HepG2 (cell line): ENCODE results near the gene RRAS. TPM values are rescaled to one million over a fixed set of nuclear protein-coding genes. Genes with fewer than 3 reads are reported as not detected.

ENCODE experiments used
- CREB1 ChIP-seq, 2 experiments: fragments of 450-650 bp in 1 of 2; IDR thresholded peaks; 2 replicates each; pipeline ENCODE4 v1.6.1; 2016 to 2017; ENCODE audit warnings: control low read depth in 1 of 2, mild to moderate bottlenecking in 1 of 2, missing compliant biosample characterization in 1 of 2, missing genetic modification characterization in 1 of 2
- CREM ChIP-seq, 2 experiments: sonication (generic) in 1 of 2; formaldehyde crosslinking in 1 of 2; IDR thresholded peaks; 2 replicates each; pipeline versions ENCODE4 v1.4.0 to v1.6.1; 2016 to 2020; ENCODE audit warnings: antibody characterized with exemption in 1 of 2, mild to moderate bottlenecking in 1 of 2, missing genetic modification reagents in 1 of 2
- GLMP ChIP-seq: sonication (generic); formaldehyde crosslinking; IDR thresholded peaks from 2 replicates; pipeline ENCODE4 v1.9.0; 2021; ENCODE audit warnings: missing genetic modification reagents, mild to moderate bottlenecking, borderline replicate concordance
- HCFC1 ChIP-seq: fragments of 150-350 bp; IDR thresholded peaks from 2 replicates; pipeline ENCODE4 v1.6.1; 2014; ENCODE audit warnings: low read depth, low read length
- HDAC2 ChIP-seq: sonication (generic); formaldehyde crosslinking; IDR thresholded peaks from 2 replicates; pipeline ENCODE4 v1.4.0; 2020; ENCODE audit warnings: missing genetic modification reagents
- MIER2 ChIP-seq: IDR thresholded peaks from 2 replicates; pipeline ENCODE4 v1.6.1; 2016; ENCODE audit warnings: missing biosample characterization, missing genetic modification reagents
- MXD3 ChIP-seq: IDR thresholded peaks from 2 replicates; pipeline ENCODE4 v1.6.1; 2016; ENCODE audit warnings: mild to moderate bottlenecking, missing biosample characterization, missing genetic modification reagents
- MXI1 ChIP-seq: IDR thresholded peaks from 3 replicates; pipeline ENCODE4 v1.6.1; 2012; ENCODE audit warnings: low read depth, low read length, inconsistent platforms, borderline replicate concordance
- SOX5 ChIP-seq: IDR thresholded peaks from 2 replicates; pipeline ENCODE4 v1.6.1; 2016; ENCODE audit warnings: borderline replicate concordance
- TAF15 ChIP-seq: fragments of 200-400 bp; formaldehyde crosslinking; IDR thresholded peaks from one replicate; pipeline ENCODE4 v1.6.1; 2018; ENCODE audit warnings: mild to moderate bottlenecking, low read depth, low read length; ENCODE audit not compliant: poor library complexity, severe bottlenecking
- TBL1XR1 ChIP-seq: fragments of 150-350 bp; IDR thresholded peaks from 2 replicates; pipeline ENCODE4 v1.6.1; 2014; ENCODE audit warnings: borderline replicate concordance, low read length; ENCODE audit not compliant: partially characterized antibody
- THYN1 ChIP-seq: sonication (generic); formaldehyde crosslinking; IDR thresholded peaks from 2 replicates; pipeline ENCODE4 v1.8.1; 2023; ENCODE audit warnings: low read depth, mild to moderate bottlenecking, moderate library complexity, missing genetic modification reagents, borderline replicate concordance
- ZBTB42 ChIP-seq: sonication (generic); formaldehyde crosslinking; IDR thresholded peaks from 2 replicates; pipeline ENCODE4 v1.5.0; 2020; ENCODE audit warnings: mild to moderate bottlenecking, missing genetic modification reagents
- ZMAT3 ChIP-seq: sonication (generic); formaldehyde crosslinking; conservative IDR thresholded peaks from 2 replicates; pipeline ENCODE4 v1.7.0; 2021; ENCODE audit warnings: missing genetic modification reagents
- ZNF20 ChIP-seq: sonication (generic); formaldehyde crosslinking; IDR thresholded peaks from 2 replicates; pipeline ENCODE4 v1.4.0; 2020; ENCODE audit warnings: mild to moderate bottlenecking, moderate library complexity, missing genetic modification reagents
- ZNF33A ChIP-seq: sonication (generic); formaldehyde crosslinking; IDR thresholded peaks from 2 replicates; pipeline ENCODE4 v1.5.1; 2020; ENCODE audit warnings: missing genetic modification reagents, mild to moderate bottlenecking, moderate library complexity, borderline replicate concordance
- ZNF512 ChIP-seq: sonication (generic); formaldehyde crosslinking; IDR thresholded peaks from 2 replicates; pipeline ENCODE4 v1.4.0; 2020; ENCODE audit warnings: mild to moderate bottlenecking, missing genetic modification reagents
- ZNF607 ChIP-seq: sonication (generic); formaldehyde crosslinking; IDR thresholded peaks from 2 replicates; pipeline ENCODE4 v1.5.1; 2020; ENCODE audit warnings: missing genetic modification reagents, mild to moderate bottlenecking, borderline replicate concordance
- ZNF616 ChIP-seq: sonication (generic); formaldehyde crosslinking; IDR thresholded peaks from 2 replicates; pipeline ENCODE4 v1.5.0; 2020; ENCODE audit warnings: low read depth, mild to moderate bottlenecking, missing genetic modification reagents
- ZNF761 ChIP-seq: sonication (generic); formaldehyde crosslinking; conservative IDR thresholded peaks from 2 replicates; pipeline ENCODE4 v1.4.0; 2020; ENCODE audit warnings: mild to moderate bottlenecking, missing genetic modification reagents
- ZNF766 ChIP-seq: sonication (generic); formaldehyde crosslinking; IDR thresholded peaks from 2 replicates; pipeline ENCODE4 v1.5.0; 2020; ENCODE audit warnings: missing genetic modification reagents, borderline replicate concordance
- polyA plus RNA-seq, 8 experiments: library from polyadenylated mRNA; depleted of rRNA in 3 of 8; stranded (reverse) in 7 of 8; unstranded in 1 of 8; fragments of >200 nt; fragmentation: Illumina TruSeq in 4 of 8; extraction: Trizol in 4 of 8; gene quantifications; 2 replicates each; pipeline versions ENCODE4 v1.2.1 to v1.2.3, GENCODE V29; 2011 to 2016; ENCODE audit warnings: low read depth in 4 of 8, missing spikeins in 1 of 8, mixed read lengths in 1 of 8; ENCODE audit not compliant: insufficient read depth in 1 of 8
- total RNA-seq, 5 experiments: library from RNA; depleted of rRNA; stranded (reverse); fragments of >200 nt; fragmentation: Illumina TruSeq; extraction: Trizol; gene quantifications; 2 replicates each; pipeline ENCODE4 v1.2.3, GENCODE V29; 2016; ENCODE audit warnings: low read depth in 1 of 5
- TF ChIP-seq, protein P1 (sequence below): sonication (generic); formaldehyde crosslinking; IDR thresholded peaks from 2 replicates; pipeline ENCODE4 v1.4.0; 2020; ENCODE audit warnings: missing genetic modification reagents, borderline replicate concordance

The RRAS gene
- total and polyA plus RNA-seq, 2 of the 13 experiments (the other 11 are each of a cell fraction or from before 2014, with no cell fraction given) = 1.5 to 12.0 TPM

DNA sequence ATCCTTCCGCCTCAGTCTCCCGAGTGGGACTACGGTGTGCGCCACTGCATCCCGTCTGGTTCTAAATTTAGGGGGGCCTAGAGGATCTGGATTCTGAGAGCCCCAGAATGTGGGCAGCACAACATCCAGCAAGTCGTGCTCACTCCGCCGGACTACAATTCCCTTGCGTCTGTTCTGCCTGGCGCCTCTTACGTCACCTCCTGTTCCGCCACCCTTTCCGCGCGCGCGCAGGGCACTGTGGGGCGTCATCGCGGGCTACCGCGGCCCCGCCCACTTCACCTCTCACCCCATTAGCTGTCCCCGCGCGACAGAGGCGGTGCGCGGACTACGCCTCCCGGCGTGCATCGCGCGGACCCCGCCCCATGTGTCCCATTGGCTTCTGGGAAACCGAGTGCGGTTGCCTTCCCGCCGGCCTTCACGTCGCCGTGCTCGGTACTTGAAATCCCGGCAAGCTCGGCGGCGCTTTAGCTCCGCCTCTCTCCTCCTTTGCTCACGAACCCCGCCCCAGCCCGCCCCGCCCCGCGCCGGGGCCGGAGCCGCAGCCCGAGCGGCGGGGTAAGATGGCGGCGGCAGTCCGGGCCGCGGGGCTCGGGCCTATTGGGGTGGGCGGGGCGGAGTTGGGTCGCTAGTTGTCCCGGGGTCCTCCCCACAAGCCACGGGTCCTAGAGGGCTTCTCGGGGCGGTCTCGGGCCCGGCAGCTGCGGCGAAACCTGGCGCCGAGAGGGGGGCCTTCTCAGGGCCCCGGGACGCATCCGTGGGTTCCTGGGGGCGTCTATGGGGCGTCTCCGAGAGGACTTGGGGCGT is 1.9 kb upstream of the RRAS start, which contains the start of gene SCAF1 (continued):
- TF ChIP-seq ZNF761 (CRISPR knock-in tag) (no peak), CREB1 (IDR thresholded peaks at IDR 0.05) (peak; percentile 98), CREB1 (CRISPR knock-in tag; IDR thresholded peaks at IDR 0.05) (peak; percentile 98), HCFC1 (peak; percentile 96), SOX5 (peak; percentile 33; the same call in 1 of the 2 replicates), TBL1XR1 (peak; percentile 62), HDAC2 (CRISPR knock-in tag) (peak; percentile 57; the same call in 1 of the 2 replicates), ZNF33A (CRISPR knock-in tag) (no peak), ZNF616 (CRISPR knock-in tag) (no peak), THYN1 (CRISPR knock-in tag) (no peak), ZNF607 (peak; percentile 61; the same call in 1 of the 2 replicates), ZMAT3 (CRISPR knock-in tag) (no peak), ZNF766 (CRISPR knock-in tag) (no peak), ZNF20 (CRISPR knock-in tag) (no peak; the same call in 1 of the 2 replicates), CREM (IDR thresholded peaks at IDR 0.05) (peak; percentile 98), CREM (CRISPR knock-in tag; IDR thresholded peaks at IDR 0.05) (peak; percentile 28; the same call in 1 of the 2 replicates), MXI1 (peak; percentile 85; the same call in 1 of the 3 replicates), MIER2 (0 out of 2 replicates have a peak, but pooled peaks have one; percentile 26), GLMP (CRISPR knock-in tag) (no peak), ZBTB42 (no peak), TAF15 (no peak), MXD3 (0 out of 2 replicates have a peak, but pooled peaks have one; percentile 11), ZNF512 (CRISPR knock-in tag) (no peak)
- TF ChIP-seq, protein P1, sequence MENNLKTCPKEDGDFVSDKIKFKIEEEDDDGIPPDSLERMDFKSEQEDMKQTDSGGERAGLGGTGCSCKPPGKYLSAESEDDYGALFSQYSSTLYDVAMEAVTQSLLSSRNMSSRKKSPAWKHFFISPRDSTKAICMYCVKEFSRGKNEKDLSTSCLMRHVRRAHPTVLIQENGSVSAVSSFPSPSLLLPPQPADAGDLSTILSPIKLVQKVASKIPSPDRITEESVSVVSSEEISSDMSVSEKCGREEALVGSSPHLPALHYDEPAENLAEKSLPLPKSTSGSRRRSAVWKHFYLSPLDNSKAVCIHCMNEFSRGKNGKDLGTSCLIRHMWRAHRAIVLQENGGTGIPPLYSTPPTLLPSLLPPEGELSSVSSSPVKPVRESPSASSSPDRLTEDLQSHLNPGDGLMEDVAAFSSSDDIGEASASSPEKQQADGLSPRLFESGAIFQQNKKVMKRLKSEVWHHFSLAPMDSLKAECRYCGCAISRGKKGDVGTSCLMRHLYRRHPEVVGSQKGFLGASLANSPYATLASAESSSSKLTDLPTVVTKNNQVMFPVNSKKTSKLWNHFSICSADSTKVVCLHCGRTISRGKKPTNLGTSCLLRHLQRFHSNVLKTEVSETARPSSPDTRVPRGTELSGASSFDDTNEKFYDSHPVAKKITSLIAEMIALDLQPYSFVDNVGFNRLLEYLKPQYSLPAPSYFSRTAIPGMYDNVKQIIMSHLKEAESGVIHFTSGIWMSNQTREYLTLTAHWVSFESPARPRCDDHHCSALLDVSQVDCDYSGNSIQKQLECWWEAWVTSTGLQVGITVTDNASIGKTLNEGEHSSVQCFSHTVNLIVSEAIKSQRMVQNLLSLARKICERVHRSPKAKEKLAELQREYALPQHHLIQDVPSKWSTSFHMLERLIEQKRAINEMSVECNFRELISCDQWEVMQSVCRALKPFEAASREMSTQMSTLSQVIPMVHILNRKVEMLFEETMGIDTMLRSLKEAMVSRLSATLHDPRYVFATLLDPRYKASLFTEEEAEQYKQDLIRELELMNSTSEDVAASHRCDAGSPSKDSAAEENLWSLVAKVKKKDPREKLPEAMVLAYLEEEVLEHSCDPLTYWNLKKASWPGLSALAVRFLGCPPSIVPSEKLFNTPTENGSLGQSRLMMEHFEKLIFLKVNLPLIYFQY (CRISPR knock-in tag) = no peak
